D721Med (cell line): ENCODE data around the gene EPB41L1.
A peak's percentile ranks its signal among the peaks of the same experiment; 100 is the strongest.

Source experiments
- DNase-seq: peaks from one replicate; pipeline ENCODE4 v3.0.0; 2011; ENCODE audit warnings: low spot score; ENCODE audit not compliant: insufficient read length
- FAIRE-seq: peaks from 2 replicates; lab custom pipeline; 2011; peaks lifted over from hg19 to GRCh38; lab: Jason Lieb, UNC
- TF ChIP-seq, protein P1 (sequence below): IDR thresholded peaks from 2 replicates; pipeline ENCODE4 v1.5.1; 2012; ENCODE audit warnings: mild to moderate bottlenecking, control low read depth; ENCODE audit not compliant: insufficient read depth; ENCODE audit errors: missing control alignments

The EPB41L1 gene

GRCh38 chr20:36196676-36197075 is 42.1 kb downstream of the EPB41L1 start:
- TF ChIP-seq, protein P1, sequence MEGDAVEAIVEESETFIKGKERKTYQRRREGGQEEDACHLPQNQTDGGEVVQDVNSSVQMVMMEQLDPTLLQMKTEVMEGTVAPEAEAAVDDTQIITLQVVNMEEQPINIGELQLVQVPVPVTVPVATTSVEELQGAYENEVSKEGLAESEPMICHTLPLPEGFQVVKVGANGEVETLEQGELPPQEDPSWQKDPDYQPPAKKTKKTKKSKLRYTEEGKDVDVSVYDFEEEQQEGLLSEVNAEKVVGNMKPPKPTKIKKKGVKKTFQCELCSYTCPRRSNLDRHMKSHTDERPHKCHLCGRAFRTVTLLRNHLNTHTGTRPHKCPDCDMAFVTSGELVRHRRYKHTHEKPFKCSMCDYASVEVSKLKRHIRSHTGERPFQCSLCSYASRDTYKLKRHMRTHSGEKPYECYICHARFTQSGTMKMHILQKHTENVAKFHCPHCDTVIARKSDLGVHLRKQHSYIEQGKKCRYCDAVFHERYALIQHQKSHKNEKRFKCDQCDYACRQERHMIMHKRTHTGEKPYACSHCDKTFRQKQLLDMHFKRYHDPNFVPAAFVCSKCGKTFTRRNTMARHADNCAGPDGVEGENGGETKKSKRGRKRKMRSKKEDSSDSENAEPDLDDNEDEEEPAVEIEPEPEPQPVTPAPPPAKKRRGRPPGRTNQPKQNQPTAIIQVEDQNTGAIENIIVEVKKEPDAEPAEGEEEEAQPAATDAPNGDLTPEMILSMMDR, result no peak
- no peak for DNase-seq
- no peak for FAIRE-seq

GRCh38 chr20:36197271-36197670 is 42.7 kb downstream of the EPB41L1 start:
- DNase-seq, result no peak
- no peak for FAIRE-seq
- TF ChIP-seq, protein P1, result no peak

DNA sequence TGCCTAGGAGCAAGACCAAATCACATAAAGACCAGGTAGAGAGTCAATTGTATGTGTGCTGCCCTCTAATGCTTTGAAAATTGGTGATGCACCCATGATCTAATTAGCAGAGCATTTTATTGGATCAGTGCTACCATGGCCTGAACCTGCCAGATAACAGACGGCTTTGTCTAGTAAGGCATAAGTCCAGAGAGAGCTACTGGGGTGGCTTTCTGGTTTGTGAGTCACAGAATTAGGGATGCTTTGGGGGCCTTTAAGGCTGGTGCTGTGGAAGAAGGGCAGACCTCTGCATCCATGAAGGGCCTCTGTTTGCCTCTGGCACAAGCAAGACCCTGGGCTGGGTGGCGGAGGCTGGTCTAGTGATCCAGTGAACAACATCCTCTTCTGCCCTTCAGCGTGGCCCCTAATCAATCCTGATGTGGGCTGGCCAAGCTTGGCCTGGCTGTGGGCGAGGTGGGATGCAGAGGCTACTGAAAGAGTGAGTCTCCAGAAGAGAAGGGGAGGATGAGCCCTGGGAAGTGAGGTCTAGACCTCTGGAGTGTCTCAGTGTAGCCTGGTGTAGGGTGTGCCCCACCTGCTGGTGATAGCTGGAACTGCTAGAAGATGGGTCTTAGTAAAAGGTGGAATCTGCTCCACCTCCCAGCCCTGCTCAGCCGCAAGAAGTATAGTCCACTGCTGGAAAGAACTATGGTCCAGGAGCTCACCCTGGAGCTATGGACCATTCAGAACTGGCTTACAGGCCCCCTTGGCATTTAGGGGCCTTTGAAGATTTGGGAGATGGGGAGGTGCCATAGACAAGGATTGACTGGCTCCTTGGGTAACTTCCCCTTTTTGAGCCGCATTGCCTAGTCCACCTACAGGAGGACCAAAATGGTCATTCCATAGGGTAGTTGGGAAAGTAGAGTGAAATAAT is 45.1 kb downstream of the EPB41L1 start:
- peak; percentile 83 for DNase-seq
- TF ChIP-seq, protein P1, result peak; percentile 82
- FAIRE-seq, result peak; percentile 16

DNA sequence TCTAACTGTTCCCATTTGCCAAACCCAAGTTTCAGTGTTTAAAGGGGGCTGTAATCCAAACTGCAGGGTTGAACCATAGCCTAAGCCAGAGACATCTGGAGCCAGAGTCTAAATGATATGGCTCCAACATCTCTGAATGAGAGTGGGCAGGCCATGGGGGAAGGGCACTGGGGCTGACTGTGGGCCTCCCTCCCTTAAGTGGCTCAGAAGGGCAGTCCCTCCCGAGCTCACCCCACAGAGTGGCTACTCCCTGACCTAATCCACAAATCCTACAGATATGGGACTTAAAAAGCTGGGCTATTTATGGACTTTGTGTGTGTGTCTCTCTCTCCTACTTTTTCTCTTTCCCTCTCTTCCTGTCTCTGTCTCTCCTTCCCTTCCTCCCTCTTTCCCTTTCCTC is 45.9 kb downstream of the EPB41L1 start:
- FAIRE-seq, result no peak
- DNase-seq, result no peak
- TF ChIP-seq, protein P1, result no peak

DNA sequence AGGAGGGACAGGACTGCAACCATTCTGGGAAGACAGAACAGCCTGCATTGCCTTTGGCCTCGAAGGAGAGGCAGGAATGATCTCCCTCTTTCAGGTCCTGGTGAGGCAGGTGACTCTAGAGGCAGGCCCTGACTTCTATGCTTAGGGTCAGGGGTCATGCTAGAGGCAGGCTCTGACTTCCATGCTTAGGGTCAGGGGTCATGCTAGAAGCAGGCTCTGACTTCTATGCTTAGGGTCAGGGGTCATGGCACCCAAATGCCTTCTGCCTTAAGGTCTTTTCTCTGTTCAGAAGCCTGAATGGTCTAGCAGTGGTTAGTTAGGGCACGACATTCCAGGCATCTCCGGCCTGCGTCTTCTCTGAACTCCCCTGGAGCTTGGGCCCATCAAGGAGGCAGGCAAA is 46.7 kb downstream of the EPB41L1 start:
- FAIRE-seq, result no peak
- TF ChIP-seq, protein P1, result no peak
- no peak for DNase-seq

DNA sequence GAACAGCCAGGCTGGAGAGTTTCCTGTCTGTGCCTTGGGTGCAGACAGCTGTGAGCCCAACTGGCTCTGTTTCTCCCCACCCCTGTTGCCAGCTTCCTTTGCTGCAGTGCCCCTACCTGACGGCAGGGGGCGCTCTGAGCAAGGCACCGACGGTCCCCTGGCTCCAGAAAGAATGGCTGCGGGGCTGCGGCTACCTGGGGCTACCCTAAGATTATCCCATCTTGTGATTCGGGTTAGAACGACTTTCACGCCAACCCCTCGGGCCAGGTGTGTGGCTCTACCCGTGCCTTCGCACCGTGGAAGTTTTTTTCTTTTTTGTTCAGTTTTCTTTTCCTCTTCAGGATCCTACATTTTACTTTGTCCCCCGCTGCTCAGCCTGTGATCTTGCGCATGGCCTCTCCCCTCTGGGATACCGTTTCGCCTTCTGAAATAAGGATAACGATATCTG is 48.4 kb downstream of the EPB41L1 start:
- FAIRE-seq (no peak), DNase-seq (peak; percentile 66)
- TF ChIP-seq, protein P1, result peak; percentile 94

GRCh38 chr20:36203861-36204260 is 49.3 kb downstream of the EPB41L1 start:
- no peak for DNase-seq
- no peak for FAIRE-seq
- TF ChIP-seq, protein P1, result no peak
